Loucy (cell line): ENCODE measurements around the gene HIF1A.

Experiments
- CTCF ChIP-seq: fragments of 200-600 bp; sonication (generic); conservative IDR thresholded peaks from 2 replicates; pipeline ENCODE4 v1.5.1; 2014; ENCODE audit warnings: mild to moderate bottlenecking, antibody characterized with exemption, low read length
- EZH2phosphoT487 ChIP-seq: fragments of 200-600 bp; IDR thresholded peaks from 2 replicates; pipeline ENCODE4 v1.6.1; 2018; ENCODE audit warnings: antibody characterized with exemption, mild to moderate bottlenecking, moderate library complexity, borderline replicate concordance

DNA sequence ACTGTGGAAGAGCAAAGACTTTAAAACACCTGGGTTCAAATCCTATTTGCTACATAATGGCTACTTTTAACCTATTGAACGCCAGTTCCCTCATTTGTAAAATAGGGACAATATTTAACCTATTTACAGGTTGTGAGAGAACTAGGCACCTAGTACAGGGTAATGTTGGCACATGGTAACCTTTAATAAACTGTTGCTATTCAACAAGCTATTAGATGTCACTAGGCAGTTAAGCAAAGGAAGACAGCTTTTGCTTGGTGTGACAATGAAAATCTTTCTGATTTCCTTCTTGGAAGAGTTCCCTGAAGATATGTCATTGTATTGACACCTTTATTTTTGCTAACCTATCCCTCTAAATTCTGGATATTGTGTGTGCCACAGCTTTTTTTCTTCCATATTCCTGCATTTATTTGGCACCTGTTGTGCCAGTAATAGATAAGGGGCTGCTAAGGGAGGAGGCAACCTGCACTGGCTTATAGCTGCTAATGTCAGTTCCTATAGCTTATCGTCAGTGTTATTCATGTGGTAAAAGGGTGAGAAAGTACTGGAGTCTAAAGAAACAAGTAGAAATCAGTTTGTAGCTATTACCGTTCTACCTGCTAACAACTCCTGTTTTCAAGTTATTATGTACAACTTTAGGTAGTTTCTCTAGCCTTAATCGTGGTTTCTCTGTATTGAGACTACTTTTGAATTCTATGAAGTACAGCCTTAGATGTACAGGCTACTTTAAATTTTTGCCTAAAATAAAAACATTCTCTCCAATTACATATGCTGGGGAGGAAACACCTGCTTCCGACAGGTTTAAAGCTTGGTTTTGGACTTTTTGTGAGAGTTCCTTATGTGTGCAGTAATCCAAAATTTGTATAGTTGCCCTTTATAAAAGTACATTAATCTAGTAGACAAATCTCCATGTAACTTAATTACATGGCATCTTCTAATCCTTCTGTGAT lies 24.3 kb downstream of the HIF1A start:
- no peak for TF ChIP-seq CTCF
- TF ChIP-seq EZH2phosphoT487 = no peak
